Vagina (tissue), 2 donors: ENCODE measurements around the gene BSN.

Experiments
- POLR2A ChIP-seq, 2 donors: fragments of 450-650 bp; IDR thresholded peaks; one replicate each; pipeline ENCODE4 v1.6.1; 2017; ENCODE audit warnings: antibody characterized with exemption in 2 of 2, mild to moderate bottlenecking in 2 of 2, moderate library complexity in 2 of 2
- TF ChIP-seq, protein P1 (sequence below), 3 experiments: fragments of 450-650 bp in 2 of 3; fragments of 200-600 bp in 1 of 3; sonication (generic) in 1 of 3; IDR thresholded peaks; one replicate each; pipeline ENCODE4 v1.5.1; 2017 to 2019; ENCODE audit warnings: antibody characterized with exemption in 3 of 3, mild to moderate bottlenecking in 2 of 3, moderate library complexity in 2 of 3

DNA sequence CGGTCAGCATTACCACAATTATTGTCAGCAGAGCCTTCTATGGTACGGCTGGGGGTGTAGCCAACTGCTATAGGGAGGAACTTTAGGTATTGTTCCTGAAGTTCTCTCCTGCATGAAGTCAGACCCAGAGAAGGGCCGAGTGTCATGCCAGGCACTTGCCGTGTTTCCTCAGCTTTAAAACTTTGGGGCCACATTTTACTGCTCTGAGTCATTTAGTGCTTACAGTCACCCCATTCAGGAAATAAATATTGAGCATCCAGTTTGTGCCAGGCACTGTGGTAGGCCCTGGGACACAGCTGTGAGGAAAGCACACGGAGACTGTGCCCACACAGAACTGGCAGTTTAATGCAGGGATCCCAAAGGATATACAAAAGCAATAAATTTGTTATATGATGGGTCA, 65.4 kb downstream of the BSN start:
- TF ChIP-seq, protein P1, sequence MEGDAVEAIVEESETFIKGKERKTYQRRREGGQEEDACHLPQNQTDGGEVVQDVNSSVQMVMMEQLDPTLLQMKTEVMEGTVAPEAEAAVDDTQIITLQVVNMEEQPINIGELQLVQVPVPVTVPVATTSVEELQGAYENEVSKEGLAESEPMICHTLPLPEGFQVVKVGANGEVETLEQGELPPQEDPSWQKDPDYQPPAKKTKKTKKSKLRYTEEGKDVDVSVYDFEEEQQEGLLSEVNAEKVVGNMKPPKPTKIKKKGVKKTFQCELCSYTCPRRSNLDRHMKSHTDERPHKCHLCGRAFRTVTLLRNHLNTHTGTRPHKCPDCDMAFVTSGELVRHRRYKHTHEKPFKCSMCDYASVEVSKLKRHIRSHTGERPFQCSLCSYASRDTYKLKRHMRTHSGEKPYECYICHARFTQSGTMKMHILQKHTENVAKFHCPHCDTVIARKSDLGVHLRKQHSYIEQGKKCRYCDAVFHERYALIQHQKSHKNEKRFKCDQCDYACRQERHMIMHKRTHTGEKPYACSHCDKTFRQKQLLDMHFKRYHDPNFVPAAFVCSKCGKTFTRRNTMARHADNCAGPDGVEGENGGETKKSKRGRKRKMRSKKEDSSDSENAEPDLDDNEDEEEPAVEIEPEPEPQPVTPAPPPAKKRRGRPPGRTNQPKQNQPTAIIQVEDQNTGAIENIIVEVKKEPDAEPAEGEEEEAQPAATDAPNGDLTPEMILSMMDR (IDR thresholded peaks at IDR 0.05): no peak
- TF ChIP-seq POLR2A (IDR thresholded peaks at IDR 0.05): no peak
